Fibroblast of mammary gland (primary cell): ENCODE measurements around the gene MPC1.
A peak's percentile ranks its signal among the peaks of the same experiment; 100 is the strongest.

Experiments used
- DNase-seq: peaks from one replicate; pipeline ENCODE4 v3.0.0-alpha.2; 2010; ENCODE audit warnings: low read depth
- H3K4me3 ChIP-seq: 2 replicates; pipeline ENCODE4 v1.5.1; 2011; ENCODE audit warnings: low read depth, mild to moderate bottlenecking, low read length, moderate library complexity; ENCODE audit not compliant: control insufficient read depth
- TF ChIP-seq, protein P1 (sequence below): conservative IDR thresholded peaks from 2 replicates; pipeline ENCODE4 v1.5.1; 2011; ENCODE audit warnings: low read depth, low read length, inconsistent platforms; ENCODE audit not compliant: control insufficient read depth, insufficient read depth

MPC1 gene

DNA sequence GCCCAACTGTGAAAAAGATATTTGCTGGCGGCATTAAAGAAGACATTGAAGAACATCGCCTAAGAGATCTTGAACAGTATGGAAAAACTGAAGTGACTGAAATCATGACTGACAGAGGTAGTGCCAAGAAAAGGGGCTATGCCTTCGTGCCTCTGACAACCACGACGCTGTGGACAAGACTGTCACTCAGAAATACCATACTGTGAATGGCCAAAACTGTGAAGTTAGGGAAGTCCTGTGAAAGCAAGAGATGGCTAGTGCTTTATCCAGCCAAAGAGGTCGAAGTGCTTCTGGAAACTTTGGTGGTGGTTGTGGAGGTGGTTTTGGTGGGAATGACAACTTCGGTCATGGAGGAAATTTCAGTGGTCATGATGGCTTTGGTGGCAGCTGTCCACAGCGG is 47.9 kb downstream of the MPC1 start:
- no peak overlapping the region for H3K4me3 ChIP-seq
- no peak for DNase-seq
- TF ChIP-seq, protein P1, sequence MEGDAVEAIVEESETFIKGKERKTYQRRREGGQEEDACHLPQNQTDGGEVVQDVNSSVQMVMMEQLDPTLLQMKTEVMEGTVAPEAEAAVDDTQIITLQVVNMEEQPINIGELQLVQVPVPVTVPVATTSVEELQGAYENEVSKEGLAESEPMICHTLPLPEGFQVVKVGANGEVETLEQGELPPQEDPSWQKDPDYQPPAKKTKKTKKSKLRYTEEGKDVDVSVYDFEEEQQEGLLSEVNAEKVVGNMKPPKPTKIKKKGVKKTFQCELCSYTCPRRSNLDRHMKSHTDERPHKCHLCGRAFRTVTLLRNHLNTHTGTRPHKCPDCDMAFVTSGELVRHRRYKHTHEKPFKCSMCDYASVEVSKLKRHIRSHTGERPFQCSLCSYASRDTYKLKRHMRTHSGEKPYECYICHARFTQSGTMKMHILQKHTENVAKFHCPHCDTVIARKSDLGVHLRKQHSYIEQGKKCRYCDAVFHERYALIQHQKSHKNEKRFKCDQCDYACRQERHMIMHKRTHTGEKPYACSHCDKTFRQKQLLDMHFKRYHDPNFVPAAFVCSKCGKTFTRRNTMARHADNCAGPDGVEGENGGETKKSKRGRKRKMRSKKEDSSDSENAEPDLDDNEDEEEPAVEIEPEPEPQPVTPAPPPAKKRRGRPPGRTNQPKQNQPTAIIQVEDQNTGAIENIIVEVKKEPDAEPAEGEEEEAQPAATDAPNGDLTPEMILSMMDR = no peak

GRCh38 chr6:166333172-166333995 is 49.4 kb downstream of the MPC1 start:
- DNase-seq = no peak
- TF ChIP-seq, protein P1 = no peak
- H3K4me3 ChIP-seq = no peak overlapping the region

DNA sequence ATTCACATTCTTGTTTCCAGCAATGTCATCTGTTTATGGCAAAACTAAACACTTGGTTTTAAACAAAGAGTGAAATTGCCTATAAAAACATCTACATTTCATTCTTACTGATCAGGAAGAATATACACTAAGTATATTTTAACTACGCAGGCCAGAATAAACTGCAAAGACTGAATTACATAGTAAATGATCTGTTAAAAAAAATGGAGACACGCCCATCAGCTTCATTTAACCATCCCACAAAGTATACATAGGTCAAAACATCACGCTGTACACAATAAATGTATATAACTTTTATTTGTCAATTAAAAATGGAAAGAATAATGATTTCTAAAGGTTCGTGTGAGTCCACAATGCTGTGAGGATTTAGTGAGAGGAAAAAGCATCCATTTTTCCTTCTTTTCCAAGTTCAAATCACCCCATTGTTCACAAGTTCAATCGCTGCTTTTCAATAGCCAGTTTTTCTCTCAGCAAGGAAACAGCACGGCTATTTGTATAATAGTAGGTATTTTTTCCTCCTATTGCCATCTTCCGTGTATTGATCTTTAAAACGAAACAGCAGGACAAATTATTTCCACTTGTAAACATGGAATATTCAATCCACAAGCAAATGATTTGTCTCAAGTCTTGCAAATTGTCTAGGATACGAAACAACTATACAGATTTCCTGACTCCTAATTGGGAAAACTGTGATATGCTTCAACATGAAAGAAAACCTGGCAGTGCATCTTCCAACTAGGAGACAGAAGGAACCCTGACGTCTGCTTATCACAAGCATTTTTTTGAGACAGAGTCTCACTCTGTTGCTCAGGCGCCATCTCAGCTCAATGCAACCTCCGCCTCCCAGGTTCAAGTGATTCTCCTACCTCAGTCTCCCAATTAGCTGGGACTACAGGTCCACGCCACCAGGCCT is 51.0 kb downstream of the MPC1 start:
- no peak overlapping the region for H3K4me3 ChIP-seq
- TF ChIP-seq, protein P1 = no peak
- no peak for DNase-seq

DNA sequence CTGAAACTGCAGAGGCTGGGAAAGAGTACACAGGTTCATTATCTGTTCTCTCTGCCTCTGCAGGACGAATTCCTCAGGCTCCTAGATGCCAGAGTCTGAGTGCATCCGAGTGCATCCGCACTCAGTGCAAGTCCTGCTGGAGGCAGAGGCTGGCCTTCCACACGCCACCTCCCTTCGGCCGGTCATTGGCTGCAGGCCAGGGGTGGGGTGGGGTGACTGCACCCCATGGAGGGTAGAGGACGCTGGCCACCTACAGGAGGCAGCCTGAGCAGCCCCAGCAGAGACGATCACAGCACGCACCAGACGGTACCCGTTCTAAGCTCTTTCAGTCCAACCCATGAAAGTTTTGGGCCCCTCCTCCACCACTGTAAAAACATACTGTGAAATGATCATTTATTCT is 52.1 kb downstream of the MPC1 start:
- TF ChIP-seq, protein P1 = peak; percentile 7
- no peak overlapping the region for H3K4me3 ChIP-seq
- peak; percentile 43 for DNase-seq

- no peak for DNase-seq
- TF ChIP-seq, protein P1 = no peak
- no peak overlapping the region for H3K4me3 ChIP-seq
Observed at GRCh38 chr6:166325383-166326042, 57.2 kb downstream of the MPC1 start.

DNA sequence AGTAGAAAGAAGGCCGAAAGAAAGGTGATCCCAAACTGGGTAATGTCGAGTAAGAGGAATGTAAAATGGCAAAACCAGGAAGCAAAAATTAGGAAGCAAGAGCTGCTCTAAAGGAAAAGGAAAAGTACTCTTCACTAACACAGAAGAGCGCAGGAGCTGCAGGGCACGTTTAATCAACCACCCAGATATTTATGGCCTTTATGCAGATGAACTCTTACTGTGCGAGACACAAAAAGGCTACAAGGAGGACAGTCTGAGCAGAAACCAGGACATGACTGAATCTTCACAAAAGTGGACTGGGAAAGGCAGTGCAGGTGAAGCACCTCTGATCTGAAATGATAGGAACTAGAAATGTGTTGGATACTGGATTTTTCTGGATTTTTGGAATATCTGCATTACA is 59.3 kb downstream of the MPC1 start:
- TF ChIP-seq, protein P1 = no peak
- no peak for DNase-seq
- no peak overlapping the region for H3K4me3 ChIP-seq
